Gastrocnemius medialis (tissue), 4 donors: ENCODE data around the gene RPAP2.

Source experiments
- POLR2A ChIP-seq, 2 donors: fragments of 450-650 bp; IDR thresholded peaks; one replicate each; pipeline ENCODE4 v1.6.1; 2017; ENCODE audit warnings: antibody characterized with exemption in 2 of 2, mild to moderate bottlenecking in 2 of 2, moderate library complexity in 2 of 2
- TF ChIP-seq, protein P1 (sequence below), 5 experiments: fragments of 450-650 bp in 3 of 5; fragments of 200-600 bp in 2 of 5; sonication (generic) in 2 of 5; IDR thresholded peaks in 4 of 5; conservative IDR thresholded peaks in 1 of 5; 1 replicate in 4 of 5; 2 replicates in 1 of 5; pipeline ENCODE4 v1.5.1; 2016 to 2019; ENCODE audit warnings: antibody characterized with exemption in 5 of 5, mild to moderate bottlenecking in 3 of 5, moderate library complexity in 3 of 5

DNA sequence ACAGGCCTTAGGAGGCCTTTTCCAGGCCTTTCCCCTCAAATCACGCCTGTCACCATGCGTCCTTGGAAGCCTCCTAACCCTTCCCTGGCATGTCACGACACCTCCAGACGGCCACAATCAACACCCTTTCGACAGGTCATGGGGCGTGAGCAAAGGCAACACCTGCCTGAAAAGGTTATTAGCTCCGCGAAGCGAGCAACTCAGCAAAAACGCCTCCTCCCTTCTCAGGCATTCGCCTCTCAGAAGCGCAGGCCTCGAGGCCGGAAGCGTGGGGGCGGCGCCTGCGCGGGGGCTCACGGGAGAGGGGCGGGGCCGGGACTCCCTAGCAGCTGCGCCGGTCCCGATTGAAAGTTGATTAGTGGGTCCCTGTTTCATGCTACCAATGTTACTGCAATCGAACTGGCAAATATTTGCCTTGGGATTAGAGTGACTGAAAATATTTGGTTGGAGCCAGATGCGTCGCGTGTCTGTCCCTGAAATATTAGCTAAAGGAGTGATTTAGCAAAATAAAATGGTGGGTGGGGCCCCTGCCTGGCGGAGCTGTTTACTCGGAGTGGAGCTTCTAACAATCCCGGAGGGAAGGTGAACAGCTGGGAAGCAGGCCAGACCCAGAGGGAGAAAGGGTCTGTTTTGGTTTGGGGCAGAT, 143.0 kb downstream of the RPAP2 start:
- TF ChIP-seq, protein P1, sequence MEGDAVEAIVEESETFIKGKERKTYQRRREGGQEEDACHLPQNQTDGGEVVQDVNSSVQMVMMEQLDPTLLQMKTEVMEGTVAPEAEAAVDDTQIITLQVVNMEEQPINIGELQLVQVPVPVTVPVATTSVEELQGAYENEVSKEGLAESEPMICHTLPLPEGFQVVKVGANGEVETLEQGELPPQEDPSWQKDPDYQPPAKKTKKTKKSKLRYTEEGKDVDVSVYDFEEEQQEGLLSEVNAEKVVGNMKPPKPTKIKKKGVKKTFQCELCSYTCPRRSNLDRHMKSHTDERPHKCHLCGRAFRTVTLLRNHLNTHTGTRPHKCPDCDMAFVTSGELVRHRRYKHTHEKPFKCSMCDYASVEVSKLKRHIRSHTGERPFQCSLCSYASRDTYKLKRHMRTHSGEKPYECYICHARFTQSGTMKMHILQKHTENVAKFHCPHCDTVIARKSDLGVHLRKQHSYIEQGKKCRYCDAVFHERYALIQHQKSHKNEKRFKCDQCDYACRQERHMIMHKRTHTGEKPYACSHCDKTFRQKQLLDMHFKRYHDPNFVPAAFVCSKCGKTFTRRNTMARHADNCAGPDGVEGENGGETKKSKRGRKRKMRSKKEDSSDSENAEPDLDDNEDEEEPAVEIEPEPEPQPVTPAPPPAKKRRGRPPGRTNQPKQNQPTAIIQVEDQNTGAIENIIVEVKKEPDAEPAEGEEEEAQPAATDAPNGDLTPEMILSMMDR (IDR thresholded peaks at IDR 0.05 in 4 of 5, conservative IDR thresholded peaks at IDR 0.05 in 1 of 5), result no peak
- TF ChIP-seq POLR2A (IDR thresholded peaks at IDR 0.05), result no peak
